Measurements from ENCODE around the gene ITGB1BP1. TPM values are rescaled to one million over a fixed set of nuclear protein-coding genes. Genes with fewer than 3 reads are reported as not detected.

Gene ITGB1BP1
- total RNA-seq, 1 experiment from 2014 or later: 93.1 TPM

DNA sequence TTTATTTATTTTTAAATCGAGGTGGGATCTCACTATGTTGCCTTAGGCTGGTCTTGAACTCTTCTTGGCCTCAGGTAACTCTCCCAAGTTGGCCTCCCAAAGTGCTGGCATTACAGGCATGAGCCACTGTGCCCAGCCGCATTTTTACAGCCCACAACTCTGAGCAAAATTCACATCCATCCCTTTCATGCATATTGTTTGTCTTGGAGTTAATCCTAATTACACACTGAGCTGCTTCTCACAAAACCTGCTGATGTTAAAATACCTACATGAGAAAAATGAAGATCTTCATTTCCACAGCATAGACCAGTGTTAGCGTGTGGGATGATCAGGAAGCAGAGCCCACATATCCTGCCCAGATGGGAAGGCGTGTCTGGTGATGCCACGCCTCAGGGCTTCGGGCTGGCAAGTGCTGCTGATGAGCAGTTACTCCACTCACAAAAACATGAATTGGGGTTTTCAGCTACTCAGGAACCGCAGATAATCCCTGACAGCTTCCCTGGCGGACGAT is 14.6 kb downstream of the ITGB1BP1 start:
- BruUV-seq (replicated peaks): no TSS peak
- H3K4me3 Mint-ChIP-seq (ENCODE audit: low read depth, unreplicated experiment): no peak overlapping the region
- intact Hi-C loops (cut with micrococcal nuclease; ENCODE audit: unreplicated experiment): no loop called here
- no peak for DNase-seq
- H3K9me3 Mint-ChIP-seq (ENCODE audit: low read depth, unreplicated experiment): no peaks in the 10 kb centered on the region
- no peak for TF ChIP-seq CTCF (IDR thresholded peaks at IDR 0.05; ENCODE audit: unreplicated experiment)
- peaks cover 48% of the 10 kb centered on the region for H3K36me3 Mint-ChIP-seq (ENCODE audit: insufficient read depth, unreplicated experiment)
- CTCF ChIA-PET: no interaction called here
- H3K27me3 Mint-ChIP-seq (ENCODE audit: unreplicated experiment): no peaks in the 10 kb centered on the region
- H3K27ac Mint-ChIP-seq (ENCODE audit: unreplicated experiment): no peak overlapping the region
- no peaks in the 10 kb centered on the region for H3K4me1 Mint-ChIP-seq (ENCODE audit: low read depth, unreplicated experiment)

- no peak for DNase-seq
- no peaks in the 10 kb centered on the region for H3K27me3 Mint-ChIP-seq (ENCODE audit: unreplicated experiment)
- H3K4me3 Mint-ChIP-seq (ENCODE audit: low read depth, unreplicated experiment): no peak overlapping the region
- H3K27ac Mint-ChIP-seq (ENCODE audit: unreplicated experiment): no peak overlapping the region
- no TSS peak for BruUV-seq (replicated peaks)
- CTCF ChIA-PET: no interaction called here
- intact Hi-C loops (cut with micrococcal nuclease; ENCODE audit: unreplicated experiment): no loop called here
- H3K9me3 Mint-ChIP-seq (ENCODE audit: low read depth, unreplicated experiment): no peaks in the 10 kb centered on the region
- H3K36me3 Mint-ChIP-seq (ENCODE audit: insufficient read depth, unreplicated experiment): peaks cover 59% of the 10 kb centered on the region
- TF ChIP-seq CTCF (IDR thresholded peaks at IDR 0.05; ENCODE audit: unreplicated experiment): no peak
- H3K4me1 Mint-ChIP-seq (ENCODE audit: low read depth, unreplicated experiment): no peaks in the 10 kb centered on the region
Measured at GRCh38 chr2:9407363-9407811, 15.9 kb downstream of the ITGB1BP1 start.

DNA sequence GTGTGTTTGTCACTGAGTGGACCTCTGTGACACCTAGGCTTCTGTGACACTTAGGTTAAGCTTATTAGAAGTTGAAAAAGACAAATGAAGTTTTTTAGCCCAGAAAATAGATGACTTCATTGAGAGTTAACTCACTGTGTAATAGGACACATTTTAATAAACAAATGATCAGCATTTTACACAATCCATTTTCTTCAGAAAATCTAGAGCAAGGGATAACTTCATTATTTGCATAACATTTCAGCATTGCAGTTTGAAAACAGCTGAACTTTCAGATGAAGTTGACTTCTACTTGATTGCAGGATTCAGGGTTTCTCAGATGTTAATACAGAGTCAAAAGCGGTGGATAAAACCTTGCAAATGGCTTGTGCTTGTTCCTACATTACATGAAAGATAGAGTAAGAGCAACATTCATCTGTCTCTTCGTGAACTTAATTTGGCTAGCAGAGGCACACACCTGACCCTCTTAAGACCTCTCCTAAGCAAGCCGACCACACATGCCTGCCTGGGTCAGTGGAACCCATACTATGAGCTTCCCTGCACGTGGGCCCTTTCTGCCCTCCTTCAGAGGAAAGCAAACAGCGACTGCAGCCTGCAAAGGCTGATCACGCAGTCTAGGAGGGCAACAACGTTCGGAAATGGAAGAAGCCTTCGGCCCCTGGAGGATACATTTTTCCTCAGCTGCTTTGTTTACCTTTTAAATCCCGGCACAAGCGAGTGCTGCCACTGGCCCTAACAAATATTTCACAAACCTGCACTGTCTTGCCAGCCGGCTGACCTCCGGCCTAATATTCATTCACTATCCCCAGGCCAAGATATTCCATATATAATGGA is 16.6 kb downstream of the ITGB1BP1 start:
- CTCF ChIA-PET: no interaction called here
- no peak for TF ChIP-seq CTCF (IDR thresholded peaks at IDR 0.05; ENCODE audit: unreplicated experiment)

DNA sequence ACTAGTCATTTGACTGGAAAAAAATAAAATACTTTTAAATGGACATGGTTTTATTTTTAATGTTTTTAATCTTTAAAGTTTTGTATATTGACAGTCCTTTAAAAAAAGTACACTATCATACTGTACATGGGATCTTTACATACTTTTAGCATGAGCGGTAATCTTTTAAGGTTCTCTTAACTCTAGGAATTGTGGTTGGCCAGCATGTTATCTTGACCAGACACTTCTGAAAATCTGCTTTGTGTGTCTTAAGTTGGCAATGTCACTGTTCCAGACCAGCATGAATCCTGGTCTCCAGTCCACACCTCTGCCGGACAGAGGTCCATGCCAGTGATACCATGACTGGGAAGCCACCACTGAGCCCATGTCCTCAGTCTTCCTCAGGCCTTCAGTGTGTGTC is 17.7 kb downstream of the ITGB1BP1 start:
- CTCF ChIA-PET: no interaction called here
- H3K4me3 Mint-ChIP-seq (ENCODE audit: low read depth, unreplicated experiment): no peak overlapping the region
- no peaks in the 10 kb centered on the region for H3K27me3 Mint-ChIP-seq (ENCODE audit: unreplicated experiment)
- TF ChIP-seq CTCF (IDR thresholded peaks at IDR 0.05; ENCODE audit: unreplicated experiment): no peak
- intact Hi-C loops (cut with micrococcal nuclease; ENCODE audit: unreplicated experiment): no loop called here
- no peaks in the 10 kb centered on the region for H3K4me1 Mint-ChIP-seq (ENCODE audit: low read depth, unreplicated experiment)
- H3K36me3 Mint-ChIP-seq (ENCODE audit: insufficient read depth, unreplicated experiment): peaks cover 58% of the 10 kb centered on the region
- no peaks in the 10 kb centered on the region for H3K9me3 Mint-ChIP-seq (ENCODE audit: low read depth, unreplicated experiment)
- BruUV-seq (replicated peaks): no TSS peak
- no peak for DNase-seq
- H3K27ac Mint-ChIP-seq (ENCODE audit: unreplicated experiment): no peak overlapping the region

More for the DNA sequence above, 16.6 kb downstream of the ITGB1BP1 start:
- BruUV-seq (replicated peaks): no TSS peak
- Mint-ChIP-seq H3K27me3 (ENCODE audit: unreplicated experiment) (no peaks in the 10 kb centered on the region), H3K9me3 (ENCODE audit: low read depth, unreplicated experiment) (no peaks in the 10 kb centered on the region), H3K4me3 (ENCODE audit: low read depth, unreplicated experiment) (no peak overlapping the region), H3K36me3 (ENCODE audit: insufficient read depth, unreplicated experiment) (peaks cover 55% of the 10 kb centered on the region), H3K4me1 (ENCODE audit: low read depth, unreplicated experiment) (no peaks in the 10 kb centered on the region), H3K27ac (ENCODE audit: unreplicated experiment) (no peak overlapping the region)
- intact Hi-C loops (cut with micrococcal nuclease; ENCODE audit: unreplicated experiment): no loop called here
- no peak for DNase-seq
